Heart left ventricle (tissue), 16 donors: ENCODE measurements around the gene TWF2. TPM values are rescaled to one million over a fixed set of nuclear protein-coding genes. Genes with fewer than 3 reads are reported as not detected.

Source experiments
- ATAC-seq, 4 donors: fragments of 200-7000 bp; cut with Tn5 transposase; one replicate each; pipeline ENCODE4 v1.9.1; 2020 to 2022; ENCODE audit warnings: moderate library complexity in 4 of 4, mild to moderate bottlenecking in 3 of 4, moderate number of reproducible peaks in 1 of 4
- DNase-seq, 5 donors: peaks; one replicate each; pipeline ENCODE4 v3.0.0-alpha.2; 2020
- H3K27ac ChIP-seq, 12 donors: fragments of 200-600 bp; sonication (generic) in 4 of 12; one replicate each; pipeline versions ENCODE4 v1.5.0 to v1.8.0; 2016 to 2022; ENCODE audit warnings: mild to moderate bottlenecking in 2 of 12
- H3K27me3 ChIP-seq, 9 donors: fragments of 200-600 bp; sonication (generic) in 2 of 9; one replicate each; pipeline versions ENCODE4 v1.5.1 to v1.8.0; 2016 to 2022; ENCODE audit warnings: mild to moderate bottlenecking in 3 of 9
- H3K36me3 ChIP-seq, 9 donors: fragments of 200-600 bp; sonication (generic) in 2 of 9; one replicate each; pipeline versions ENCODE4 v1.5.0 to v1.8.0; 2018 to 2022; ENCODE audit warnings: mild to moderate bottlenecking in 2 of 9
- H3K4me1 ChIP-seq, 12 donors: fragments of 200-600 bp; sonication (generic) in 4 of 12; one replicate each; pipeline versions ENCODE4 v1.5.0 to v1.8.0; 2016 to 2022; ENCODE audit warnings: mild to moderate bottlenecking in 3 of 12
- H3K4me3 ChIP-seq, 12 donors: fragments of 200-600 bp; sonication (generic) in 4 of 12; one replicate each; pipeline versions ENCODE4 v1.5.0 to v1.8.0; 2017 to 2022; ENCODE audit warnings: mild to moderate bottlenecking in 9 of 12, moderate library complexity in 4 of 12
- H3K9me3 ChIP-seq, 12 donors: fragments of 200-600 bp; sonication (generic) in 4 of 12; one replicate each; pipeline versions ENCODE4 v1.5.0 to v1.8.0; 2016 to 2022; ENCODE audit warnings: mild to moderate bottlenecking in 1 of 12
- CTCF ChIP-seq, 12 donors: fragments of 200-600 bp; sonication (generic) in 4 of 12; IDR thresholded peaks; one replicate each; pipeline versions ENCODE4 v1.5.0 to v1.8.0; 2018 to 2022; ENCODE audit warnings: antibody characterized with exemption in 12 of 12, mild to moderate bottlenecking in 5 of 12
- POLR2A ChIP-seq, 2 donors: fragments of 450-650 bp; IDR thresholded peaks; one replicate each; pipeline ENCODE4 v1.6.1; 2017; ENCODE audit warnings: antibody characterized with exemption in 2 of 2, mild to moderate bottlenecking in 2 of 2, moderate library complexity in 2 of 2
- WGBS, 4 donors: extraction: QIAGEN DNeasy Blood & Tissue Kit in 2 of 4; methylation state at CpG; one replicate each; pipeline versions ENCODE4 v1.1.5 to v1.1.7; 2013 to 2018; 5-methylcytosine and 5-hydroxymethylcytosine counted together
- intact Hi-C, 10 donors: fragments of 100-400 bp; cut with DNase I; formaldehyde crosslinking; loops; one replicate each; pipeline versions ENCODE4 v1.11.1 to v1.14.2; 2022
- polyA plus RNA-seq, 2 donors: library from polyadenylated mRNA; stranded (reverse); fragments of 200-250 nt; gene quantifications; one replicate each; pipeline ENCODE4 v1.2.3, GENCODE V29; 2013
- total RNA-seq, 9 donors: library from RNA; depleted of rRNA in 2 of 9; stranded (reverse); fragments of >200 nt in 2 of 9; fragmentation: NEBNext Ultra II Directional in 3 of 9; extraction: Animal tissue kit (Norgen Biotek cat#: 25700) in 3 of 9; gene quantifications; one replicate each; pipeline versions ENCODE4 v1.1.0 to v1.2.4, GENCODE V29; 2016 to 2023
- donor health status: ischemic (EF 13 %, LVEDD 7.1; RV severe dilation, severe dysfunction).
- donor health status: healthy with polysubstance abuse.
- donor health status: DM: no; HTN: yes; CAD: no.
- donor health status: DM: no; HTN: no; CAD: no.
- donor health status: ischemic (EF 25% LVEDD 6.9; RV normal size, moderate dysfunction).
- donor health status: ischemic (EF 25% LVEDD 5.7; RV mildly dilated, moderate dysfunction).
- donor health status: healthy.
- donor health status: DM: yes; HTN: yes; CAD: no.
- donor health status: ischemic (EF 35%, LVEDD 5.7; RV mildly dilated, moderate dysfunction).
- donor health status: nonischemic (EF 11% LVEDD 7.7; RV severe dilation, severe dysfunction).
- donor health status: DM: yes; HTN: yes; CAD: no.
- donor health status: PGD.
- donor health status: ischemic (EF 29% LVEDD 5.4; RV normal size, mild dysfunction).
- donor health status: nonischemic (EF 23%, LVEDD 6.1; RV moderate dilation, normal function).

The TWF2 gene
- total and polyA plus RNA-seq, 11 donors = 45.8 to 133 (median 109) TPM

- Histone ChIP-seq H3K36me3 (peaks cover 0 to 1% (median 0%) of the 10 kb centered on the region in 9 donors), H3K27me3 (no peaks in the 10 kb centered on the region), H3K27ac (peak overlapping the region in 11 of 12 donors; percentile 24 to 97 (median 91)), H3K9me3 (no peaks in the 10 kb centered on the region), H3K4me3 (peak overlapping the region in 8 of 12 donors; percentile 79 to 98 (median 96)), H3K4me1 (peaks cover 10 to 79% (median 43%) of the 10 kb centered on the region in 12 donors)
- 95 to 100% (median 98%) methylated on average over 1 of the region's 1 CpG for WGBS, 4 donors
- DNase-seq (peak in 2 of 5 donors; percentile 65 to 76), ATAC-seq (peak in 2 of 4 donors; percentile 6 to 13)
- TF ChIP-seq POLR2A (IDR thresholded peaks at IDR 0.05) (no peak), CTCF (IDR thresholded peaks at IDR 0.05) (no peak)
- intact Hi-C loops = no loop called here
These were observed 1.3 kb upstream of the TWF2 start for GRCh38 chr3:52240059-52240885.

GRCh38 chr3:52238193-52238760 is 681 bp downstream of the TWF2 start:
- Histone ChIP-seq H3K27me3 (no peaks in the 10 kb centered on the region), H3K27ac (peak overlapping the region; percentile 66 to 97 (median 91)), H3K4me3 (peak overlapping the region; percentile 79 to 99 (median 96)), H3K9me3 (no peaks in the 10 kb centered on the region), H3K4me1 (peaks cover 10 to 67% (median 50%) of the 10 kb centered on the region in 12 donors), H3K36me3 (peaks cover 0 to 20% (median 2%) of the 10 kb centered on the region in 9 donors)
- intact Hi-C loops = loop anchor here (2.0 to 10.0 kb wide), 5 partner anchors 34 to 167 kb away; partner anchors contain the start of gene WDR82 (in 8 of the 10)
- DNase-seq (peak in 1 of 5 donors; percentile 22), ATAC-seq (no peak)
- no peak for TF ChIP-seq POLR2A (IDR thresholded peaks at IDR 0.05)
- no peak for TF ChIP-seq CTCF (IDR thresholded peaks at IDR 0.05)
- 15 to 27% (median 17%) methylated on average over 9 to 11 of the region's 11 CpGs for WGBS, 4 donors

- peak; percentile 15 to 67 (median 61) for ATAC-seq
- intact Hi-C loops = loop anchor here (2.0 to 10.0 kb wide), 5 partner anchors 35 to 167 kb away; partner anchors contain the start of gene WDR82 (in 8 of the 10)
- peaks cover 10 to 68% (median 55%) of the 10 kb centered on the region in 12 donors for H3K4me1 ChIP-seq
- H3K4me3 ChIP-seq = peak overlapping the region in 11 of 12 donors; percentile 79 to 99 (median 95)
- H3K36me3 ChIP-seq = peaks cover 0 to 26% (median 5%) of the 10 kb centered on the region in 9 donors
- peak; percentile 78 to 93 (median 90) for DNase-seq
- TF ChIP-seq POLR2A (IDR thresholded peaks at IDR 0.05) (no peak), CTCF (IDR thresholded peaks at IDR 0.05) (no peak)
- WGBS, 4 donors = 7 to 15% (median 8%) methylated on average over 3 to 8 of the region's 8 CpGs
- H3K9me3 ChIP-seq = no peaks in the 10 kb centered on the region
- H3K27me3 ChIP-seq = no peaks in the 10 kb centered on the region
- H3K27ac ChIP-seq = peak overlapping the region; percentile 25 to 97 (median 91)
These were observed 1.2 kb downstream of the TWF2 start for GRCh38 chr3:52237657-52238172.
